ENCODE results near the gene CD14.
"Not testable (repeated sequence)": the region's sequence is repeated elsewhere in the genome, so short reads cannot be mapped to it uniquely, and the experiment has no call there.

CD14 gene

DNA sequence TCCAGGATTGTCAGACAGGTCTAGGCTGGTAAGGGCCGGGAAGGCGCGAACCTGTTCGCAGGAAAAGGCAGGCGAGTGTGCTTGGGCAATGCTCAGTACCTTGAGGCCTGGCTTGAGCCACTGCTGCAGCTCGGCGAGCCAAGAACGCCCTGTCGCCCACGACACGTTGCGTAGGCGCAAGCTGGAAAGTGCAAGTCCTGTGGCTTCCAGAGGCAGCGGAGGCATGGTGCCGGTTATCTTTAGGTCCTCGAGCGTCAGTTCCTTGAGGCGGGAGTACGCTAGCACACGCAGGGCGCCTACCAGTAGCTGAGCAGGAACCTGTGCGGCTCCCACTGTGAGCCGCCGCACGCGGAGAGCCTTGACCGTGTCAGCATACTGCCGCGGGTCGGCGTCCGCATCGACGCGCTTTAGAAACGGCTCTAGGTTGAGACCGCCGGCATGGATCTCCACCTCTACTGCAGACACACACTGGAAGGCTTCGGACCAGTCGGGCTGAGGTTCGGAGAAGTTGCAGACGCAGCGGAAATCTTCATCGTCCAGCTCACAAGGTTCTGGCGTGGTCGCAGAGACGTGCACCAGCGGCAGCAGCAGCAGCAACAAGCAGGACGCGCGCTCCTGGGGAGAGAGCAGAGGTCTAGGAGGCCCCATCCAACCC, 482 bp downstream of the CD14 start:
- peak overlapping the region; percentile 62 for H3K9ac ChIP-seq (ENCODE audit: low read length)
- no peaks in the 10 kb centered on the region for H3K9me3 ChIP-seq (ENCODE audit: control insufficient read depth, low read length)
- peaks cover 12% of the 10 kb centered on the region for H3K4me1 ChIP-seq (ENCODE audit: control insufficient read depth, insufficient read depth, low read length)
- H3K4me3 ChIP-seq (ENCODE audit: low read length), result peak overlapping the region; percentile 48
- H3K36me3 ChIP-seq (ENCODE audit: control insufficient read depth, insufficient read depth, low read length), result no peaks in the 10 kb centered on the region
- H3K27me3 ChIP-seq (ENCODE audit: control insufficient read depth, insufficient read depth, low read length), result no peaks in the 10 kb centered on the region

DNA sequence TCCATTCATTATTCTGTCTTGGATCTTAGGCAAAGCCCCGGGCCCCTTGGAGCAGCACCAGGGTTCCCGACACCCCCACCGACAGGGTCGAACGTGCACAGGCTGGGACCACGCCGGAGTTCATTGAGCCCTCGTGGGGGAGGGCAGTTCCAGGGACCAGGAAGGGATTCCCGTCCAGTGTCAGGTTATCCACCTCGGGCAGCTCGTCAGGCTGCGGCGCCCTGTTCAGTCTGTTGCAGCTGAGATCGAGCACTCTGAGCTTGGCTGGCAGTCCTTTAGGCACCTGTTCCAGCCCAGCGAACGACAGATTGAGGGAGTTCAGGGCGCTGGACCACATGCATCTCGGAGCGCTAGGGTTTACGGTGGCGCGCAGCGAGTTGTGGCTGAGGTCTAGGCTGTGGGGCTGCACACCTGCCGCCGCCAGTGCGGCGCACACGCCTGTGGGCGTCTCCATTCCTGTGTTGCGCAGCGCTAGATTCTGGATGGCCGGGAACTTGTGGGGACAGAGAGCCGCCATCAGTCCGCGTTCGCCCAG, 1.1 kb downstream of the CD14 start:
- Histone ChIP-seq H3K9ac (ENCODE audit: low read length) (peak overlapping the region; percentile 62), H3K4me3 (ENCODE audit: low read length) (peak overlapping the region; percentile 48), H3K27me3 (ENCODE audit: control insufficient read depth, insufficient read depth, low read length) (no peaks in the 10 kb centered on the region), H3K9me3 (ENCODE audit: control insufficient read depth, low read length) (no peaks in the 10 kb centered on the region), H3K36me3 (ENCODE audit: control insufficient read depth, insufficient read depth, low read length) (no peaks in the 10 kb centered on the region), H3K4me1 (ENCODE audit: control insufficient read depth, insufficient read depth, low read length) (peaks cover 12% of the 10 kb centered on the region)

DNA sequence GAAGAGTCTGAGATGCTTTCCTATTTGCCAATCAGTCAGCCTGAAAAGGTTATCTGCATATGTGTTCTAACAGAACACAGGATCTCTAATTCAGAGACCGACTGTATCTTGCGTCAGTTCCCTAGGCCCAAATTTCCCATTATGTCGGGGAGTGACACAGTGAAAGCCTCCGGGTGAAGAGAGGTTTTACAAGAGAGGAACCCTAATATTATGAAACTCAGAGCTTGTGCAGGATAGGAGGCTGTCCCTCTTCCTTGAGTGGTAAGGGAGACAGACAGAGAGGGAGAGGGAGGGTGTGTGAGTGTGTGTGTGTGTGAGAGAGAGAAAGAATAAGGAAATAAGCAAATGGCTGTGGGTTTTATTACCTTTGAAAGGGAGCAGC, 1.9 kb downstream of the CD14 start:
- Histone ChIP-seq H3K9ac (ENCODE audit: low read length) (peak overlapping the region; percentile 62), H3K27me3 (ENCODE audit: control insufficient read depth, insufficient read depth, low read length) (no peaks in the 10 kb centered on the region), H3K4me3 (ENCODE audit: low read length) (no peak overlapping the region), H3K4me1 (ENCODE audit: control insufficient read depth, insufficient read depth, low read length) (peaks cover 12% of the 10 kb centered on the region), H3K36me3 (ENCODE audit: control insufficient read depth, insufficient read depth, low read length) (no peaks in the 10 kb centered on the region), H3K9me3 (ENCODE audit: control insufficient read depth, low read length) (no peaks in the 10 kb centered on the region)

GRCh38 chr5:140630292-140631035, 2.5 kb downstream of the CD14 start:
- no peaks in the 10 kb centered on the region for H3K9me3 ChIP-seq (ENCODE audit: control insufficient read depth, low read length)
- H3K4me3 ChIP-seq (ENCODE audit: low read length), result no peak overlapping the region
- no peaks in the 10 kb centered on the region for H3K36me3 ChIP-seq (ENCODE audit: control insufficient read depth, insufficient read depth, low read length)
- H3K9ac ChIP-seq (ENCODE audit: low read length), result peak overlapping the region; percentile 23
- H3K4me1 ChIP-seq (ENCODE audit: control insufficient read depth, insufficient read depth, low read length), result peaks cover 12% of the 10 kb centered on the region
- H3K27me3 ChIP-seq (ENCODE audit: control insufficient read depth, insufficient read depth, low read length), result no peaks in the 10 kb centered on the region

DNA sequence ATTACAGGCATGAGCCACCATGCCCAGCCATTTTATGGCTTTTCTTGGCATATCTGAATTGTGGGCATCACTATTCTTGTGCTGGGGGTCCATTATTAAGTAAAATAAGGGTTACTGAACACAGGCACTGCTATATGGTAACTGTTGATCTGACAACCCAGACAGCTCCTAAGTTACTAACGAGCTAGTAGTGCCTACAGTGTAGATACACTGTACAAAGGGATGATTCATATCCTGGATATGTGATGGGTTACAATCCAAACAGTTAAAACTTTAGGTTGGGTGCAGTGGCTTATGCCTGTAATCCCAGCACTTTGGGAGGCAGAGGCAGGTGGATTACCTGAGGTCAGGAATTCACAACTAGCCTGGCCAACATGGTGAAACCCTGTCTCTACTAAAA, 4.3 kb downstream of the CD14 start:
- no peaks in the 10 kb centered on the region for H3K9me3 ChIP-seq (ENCODE audit: control insufficient read depth, low read length)
- H3K4me1 ChIP-seq (ENCODE audit: control insufficient read depth, insufficient read depth, low read length), result peaks cover 12% of the 10 kb centered on the region
- H3K4me3 ChIP-seq (ENCODE audit: low read length), result no peak overlapping the region
- no peaks in the 10 kb centered on the region for H3K36me3 ChIP-seq (ENCODE audit: control insufficient read depth, insufficient read depth, low read length)
- no peak overlapping the region for H3K9ac ChIP-seq (ENCODE audit: low read length)
- no peaks in the 10 kb centered on the region for H3K27me3 ChIP-seq (ENCODE audit: control insufficient read depth, insufficient read depth, low read length)

DNA sequence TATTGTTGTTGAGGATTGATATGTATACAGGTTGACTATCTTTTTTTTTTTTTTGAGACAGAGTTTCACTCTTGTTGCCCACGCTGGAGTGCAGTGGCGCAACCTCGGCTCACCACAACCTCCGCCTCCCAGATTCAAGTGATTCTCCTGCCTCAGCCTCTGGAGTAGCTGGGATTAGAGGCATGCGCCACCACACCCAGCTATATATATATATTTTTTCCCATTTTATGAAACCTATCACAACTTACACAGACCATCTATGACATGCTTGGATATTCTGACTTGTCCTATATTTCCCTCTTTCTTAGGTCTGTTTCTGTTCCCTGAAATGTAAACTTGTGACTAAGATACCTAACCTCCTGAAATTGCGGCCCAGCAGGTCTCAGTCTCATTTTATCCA, 5.0 kb downstream of the CD14 start:
- H3K27me3 ChIP-seq (ENCODE audit: control insufficient read depth, insufficient read depth, low read length), result no peaks in the 10 kb centered on the region
- H3K9me3 ChIP-seq (ENCODE audit: control insufficient read depth, low read length), result no peaks in the 10 kb centered on the region
- H3K9ac ChIP-seq (ENCODE audit: low read length), result no peak overlapping the region
- no peak overlapping the region for H3K4me3 ChIP-seq (ENCODE audit: low read length)
- H3K36me3 ChIP-seq (ENCODE audit: control insufficient read depth, insufficient read depth, low read length), result no peaks in the 10 kb centered on the region
- H3K4me1 ChIP-seq (ENCODE audit: control insufficient read depth, insufficient read depth, low read length), result peaks cover 8% of the 10 kb centered on the region

- H3K9ac ChIP-seq (ENCODE audit: low read length); H3K27me3 ChIP-seq (ENCODE audit: control insufficient read depth, insufficient read depth, low read length); H3K4me3 ChIP-seq (ENCODE audit: low read length); H3K9me3 ChIP-seq (ENCODE audit: control insufficient read depth, low read length); H3K36me3 ChIP-seq (ENCODE audit: control insufficient read depth, insufficient read depth, low read length); H3K4me1 ChIP-seq (ENCODE audit: control insufficient read depth, insufficient read depth, low read length): not testable (repeated sequence)
Measured at GRCh38 chr5:140624886-140625285, 8.1 kb downstream of the CD14 start.

- H3K4me1 ChIP-seq (ENCODE audit: control insufficient read depth, insufficient read depth, low read length); H3K4me3 ChIP-seq (ENCODE audit: low read length); H3K36me3 ChIP-seq (ENCODE audit: control insufficient read depth, insufficient read depth, low read length); H3K27me3 ChIP-seq (ENCODE audit: control insufficient read depth, insufficient read depth, low read length); H3K9ac ChIP-seq (ENCODE audit: low read length); H3K9me3 ChIP-seq (ENCODE audit: control insufficient read depth, low read length): not testable (repeated sequence)
Measured at GRCh38 chr5:140623061-140623460, 9.9 kb downstream of the CD14 start.

DNA sequence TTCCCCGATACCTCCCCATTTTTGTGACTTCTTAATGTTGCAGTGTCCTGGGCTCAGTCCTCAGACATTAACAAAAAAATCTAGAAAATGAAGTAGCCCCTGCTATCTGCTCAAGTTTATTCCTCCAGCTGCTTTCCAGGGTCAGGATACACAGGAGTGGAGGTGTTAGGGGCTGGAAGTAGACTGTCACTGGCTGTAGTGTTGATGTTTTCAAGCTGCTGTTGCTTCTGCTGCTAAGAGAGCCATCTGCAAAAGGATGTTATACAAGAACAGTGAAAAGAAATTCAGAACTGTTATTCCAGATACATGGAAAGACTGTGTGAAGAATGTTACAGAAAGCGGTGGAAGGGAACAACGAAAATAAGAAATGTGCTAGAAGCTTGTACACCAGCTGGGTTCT, 10.7 kb downstream of the CD14 start:
- no peaks in the 10 kb centered on the region for H3K4me1 ChIP-seq (ENCODE audit: control insufficient read depth, insufficient read depth, low read length)
- peaks cover 5% of the 10 kb centered on the region for H3K27me3 ChIP-seq (ENCODE audit: control insufficient read depth, insufficient read depth, low read length)
- no peak overlapping the region for H3K4me3 ChIP-seq (ENCODE audit: low read length)
- no peak overlapping the region for H3K9ac ChIP-seq (ENCODE audit: low read length)
- no peaks in the 10 kb centered on the region for H3K9me3 ChIP-seq (ENCODE audit: control insufficient read depth, low read length)
- H3K36me3 ChIP-seq (ENCODE audit: control insufficient read depth, insufficient read depth, low read length), result no peaks in the 10 kb centered on the region

- no peaks in the 10 kb centered on the region for H3K36me3 ChIP-seq (ENCODE audit: control insufficient read depth, insufficient read depth, low read length)
- H3K9ac ChIP-seq (ENCODE audit: low read length), result no peak overlapping the region
- H3K4me3 ChIP-seq (ENCODE audit: low read length), result no peak overlapping the region
Measured at GRCh38 chr5:140611020-140611521, 21.9 kb downstream of the CD14 start.

GRCh38 chr5:140609126-140609525, 23.8 kb downstream of the CD14 start:
- no peak overlapping the region for H3K4me3 ChIP-seq (ENCODE audit: low read length)
- no peaks in the 10 kb centered on the region for H3K9me3 ChIP-seq (ENCODE audit: control insufficient read depth, low read length)
- H3K9ac ChIP-seq (ENCODE audit: low read length), result no peak overlapping the region
- peaks cover 15% of the 10 kb centered on the region for H3K4me1 ChIP-seq (ENCODE audit: control insufficient read depth, insufficient read depth, low read length)
- H3K27me3 ChIP-seq (ENCODE audit: control insufficient read depth, insufficient read depth, low read length), result no peaks in the 10 kb centered on the region
- H3K36me3 ChIP-seq (ENCODE audit: control insufficient read depth, insufficient read depth, low read length), result no peaks in the 10 kb centered on the region

More at GRCh38 chr5:140611020-140611521, 21.9 kb downstream of the CD14 start:
- H3K9me3 ChIP-seq (ENCODE audit: control insufficient read depth, low read length), result no peaks in the 10 kb centered on the region
- H3K4me1 ChIP-seq (ENCODE audit: control insufficient read depth, insufficient read depth, low read length), result peaks cover 15% of the 10 kb centered on the region
- no peaks in the 10 kb centered on the region for H3K27me3 ChIP-seq (ENCODE audit: control insufficient read depth, insufficient read depth, low read length)

DNA sequence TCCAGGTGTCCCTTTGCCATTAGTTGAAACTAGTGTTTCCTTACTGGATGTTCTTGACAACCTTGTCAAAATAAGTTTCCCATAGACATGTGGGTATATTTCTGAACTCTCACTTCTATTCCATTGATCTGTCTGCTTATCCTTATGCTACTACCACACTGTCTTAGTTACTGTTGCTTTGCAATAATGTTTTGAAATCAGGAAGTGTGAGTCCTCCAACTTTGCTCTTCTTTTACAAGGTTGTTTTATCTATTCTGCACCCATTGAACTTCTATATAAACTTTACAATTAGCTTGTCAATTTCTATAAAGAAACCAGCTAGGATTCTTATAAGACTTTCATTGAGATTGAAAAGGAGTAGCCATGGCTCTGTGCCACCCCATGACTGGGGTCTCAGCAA, 24.3 kb downstream of the CD14 start:
- Histone ChIP-seq H3K4me1 (ENCODE audit: control insufficient read depth, insufficient read depth, low read length) (peaks cover 15% of the 10 kb centered on the region), H3K9ac (ENCODE audit: low read length) (no peak overlapping the region), H3K27me3 (ENCODE audit: control insufficient read depth, insufficient read depth, low read length) (no peaks in the 10 kb centered on the region), H3K36me3 (ENCODE audit: control insufficient read depth, insufficient read depth, low read length) (no peaks in the 10 kb centered on the region), H3K4me3 (ENCODE audit: low read length) (no peak overlapping the region), H3K9me3 (ENCODE audit: control insufficient read depth, low read length) (no peaks in the 10 kb centered on the region)

Data from mucosa of stomach (tissue), 1 donor.